GM19372 (cell line): ENCODE data around the gene TBXAS1.

ENCODE experiments used
- ATAC-seq: cut with Tn5 transposase; IDR thresholded peaks from one replicate; pipeline ENCODE4 v1.9.1; 2021; ENCODE audit warnings: mild to moderate bottlenecking, low read depth, moderate library complexity; ENCODE audit not compliant: unreplicated experiment

The TBXAS1 gene

DNA sequence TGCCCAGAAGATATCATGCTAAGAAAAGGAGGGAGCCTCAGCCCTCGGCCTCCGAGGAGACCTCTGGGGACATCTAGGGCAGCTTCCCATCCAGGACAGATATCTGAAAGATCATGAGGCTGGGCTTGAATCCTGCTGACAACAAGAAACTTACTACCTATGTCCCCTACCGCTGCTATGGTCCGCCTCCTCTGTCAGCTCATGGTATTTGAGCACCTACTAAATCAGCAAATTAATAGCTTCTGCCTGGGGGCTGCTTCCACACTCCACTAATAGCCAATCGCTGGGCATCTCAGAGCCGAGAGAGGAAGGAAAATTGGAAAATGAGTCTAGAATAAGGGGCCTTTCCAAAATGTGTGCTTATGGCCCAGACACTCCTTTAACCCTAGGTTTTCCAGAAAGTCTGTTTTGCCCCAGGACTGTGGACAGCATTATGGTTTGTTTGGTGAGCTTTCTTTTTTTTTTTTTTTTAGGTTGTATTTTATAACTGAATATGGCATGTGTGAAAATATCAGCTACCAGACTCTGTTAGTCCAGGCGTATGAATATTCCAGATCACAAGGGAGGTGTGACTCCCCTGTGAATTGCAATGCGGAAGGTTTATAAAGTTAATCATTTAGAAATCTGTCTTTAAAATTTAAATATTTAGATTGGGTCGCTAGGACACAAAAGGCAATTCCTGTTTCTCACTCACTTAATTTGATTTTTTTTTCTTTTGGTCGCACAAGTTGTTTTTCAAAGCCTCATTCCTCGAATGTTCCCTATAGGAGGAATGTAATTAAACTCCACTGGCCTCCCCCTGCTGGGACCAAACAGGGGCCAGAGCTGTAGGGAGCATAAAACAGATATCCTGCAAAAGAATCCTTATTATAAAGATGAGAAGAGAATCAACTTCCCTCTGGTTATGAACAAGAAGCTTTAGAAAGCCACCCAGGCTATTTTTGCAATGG is 144.3 kb downstream of the TBXAS1 start:
- no peak for ATAC-seq

- ATAC-seq: no peak
These were observed 145.2 kb downstream of the TBXAS1 start for GRCh38 chr7:139974179-139974811.

GRCh38 chr7:139976055-139976837 is 147.2 kb downstream of the TBXAS1 start:
- ATAC-seq: no peak

DNA sequence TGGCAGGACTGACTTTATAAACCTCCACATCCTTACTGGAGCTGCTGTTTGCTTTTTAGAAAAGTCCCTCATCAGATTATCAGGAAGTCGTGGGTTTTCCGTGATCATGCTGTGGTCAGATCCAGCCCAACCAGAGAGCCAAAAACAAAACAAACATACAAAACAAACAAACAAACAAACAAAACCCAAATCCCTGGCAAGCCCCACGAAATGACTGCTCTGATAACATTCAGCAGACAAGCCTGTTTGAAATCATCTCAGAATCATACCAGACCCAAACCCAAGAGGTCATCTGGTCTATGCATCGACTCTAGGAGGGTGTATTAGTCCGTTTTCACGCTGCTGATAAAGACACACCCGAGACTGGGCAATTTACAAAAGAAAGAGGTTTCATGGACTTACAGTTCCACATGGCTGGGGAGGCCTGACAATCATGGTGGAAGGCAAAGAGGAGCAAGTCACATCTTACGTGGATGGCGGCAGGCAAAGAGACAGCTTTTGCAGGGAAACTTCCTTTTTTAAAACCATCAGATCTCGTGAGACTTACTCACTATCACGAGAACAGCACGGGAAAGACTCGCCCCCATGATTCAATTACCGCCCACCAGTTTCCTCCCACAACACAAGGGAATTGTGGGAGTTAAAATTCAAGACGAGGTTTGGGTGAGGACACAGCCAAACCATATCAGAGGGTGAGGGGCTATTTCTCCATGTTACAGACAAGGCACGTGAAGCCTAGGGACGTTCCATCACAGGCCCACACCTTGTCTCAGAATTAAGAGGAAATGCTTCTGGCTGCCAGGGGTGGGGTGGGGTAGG is 148.0 kb downstream of the TBXAS1 start:
- no peak for ATAC-seq

- ATAC-seq: no peak
These were observed 152.4 kb downstream of the TBXAS1 start for GRCh38 chr7:139981511-139981895.

DNA sequence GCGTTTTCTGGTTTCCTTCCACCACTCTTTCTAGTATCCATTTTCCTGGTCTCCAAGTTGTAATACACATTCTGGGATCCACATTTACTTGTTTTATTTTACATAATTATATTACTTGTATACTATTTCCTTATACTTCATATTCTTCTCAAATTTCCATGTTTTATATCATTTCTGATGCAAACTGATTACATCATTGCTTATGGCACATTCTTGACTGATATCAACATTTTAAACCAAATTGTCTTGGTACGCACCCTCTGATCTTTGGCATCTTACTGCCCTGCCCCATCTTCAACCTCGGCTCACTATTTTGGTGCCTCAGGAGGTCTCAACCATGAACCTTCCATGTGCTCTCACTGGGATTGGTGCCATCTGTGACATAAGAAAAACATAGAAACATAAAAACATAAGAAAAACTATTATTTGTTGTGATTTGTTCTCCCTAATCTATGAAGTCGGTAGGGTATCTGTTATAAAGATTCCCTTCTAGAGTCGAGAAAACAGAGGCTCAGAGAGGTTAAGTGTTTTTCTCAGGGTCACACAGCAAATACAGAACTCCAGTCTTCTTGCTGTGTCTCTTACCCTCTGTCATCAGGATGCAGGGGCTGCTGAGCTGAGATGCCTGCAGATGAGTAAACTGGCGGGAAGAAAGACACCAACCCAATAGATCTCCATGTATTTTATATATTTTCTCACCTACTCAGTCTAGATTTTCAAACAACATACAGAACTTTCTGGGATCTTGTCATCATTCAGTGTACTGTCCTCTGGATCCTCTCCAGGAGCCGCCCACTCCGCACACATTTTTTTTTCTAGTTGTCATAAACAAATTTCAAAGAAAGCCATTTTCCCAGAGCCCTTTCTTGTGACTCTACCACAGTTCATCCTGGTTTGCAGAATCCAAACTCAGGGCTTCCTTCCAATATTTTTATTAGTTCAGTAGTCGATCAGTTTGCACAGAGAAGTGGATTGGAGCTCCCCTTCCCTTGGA is 154.2 kb downstream of the TBXAS1 start:
- ATAC-seq: no peak

DNA sequence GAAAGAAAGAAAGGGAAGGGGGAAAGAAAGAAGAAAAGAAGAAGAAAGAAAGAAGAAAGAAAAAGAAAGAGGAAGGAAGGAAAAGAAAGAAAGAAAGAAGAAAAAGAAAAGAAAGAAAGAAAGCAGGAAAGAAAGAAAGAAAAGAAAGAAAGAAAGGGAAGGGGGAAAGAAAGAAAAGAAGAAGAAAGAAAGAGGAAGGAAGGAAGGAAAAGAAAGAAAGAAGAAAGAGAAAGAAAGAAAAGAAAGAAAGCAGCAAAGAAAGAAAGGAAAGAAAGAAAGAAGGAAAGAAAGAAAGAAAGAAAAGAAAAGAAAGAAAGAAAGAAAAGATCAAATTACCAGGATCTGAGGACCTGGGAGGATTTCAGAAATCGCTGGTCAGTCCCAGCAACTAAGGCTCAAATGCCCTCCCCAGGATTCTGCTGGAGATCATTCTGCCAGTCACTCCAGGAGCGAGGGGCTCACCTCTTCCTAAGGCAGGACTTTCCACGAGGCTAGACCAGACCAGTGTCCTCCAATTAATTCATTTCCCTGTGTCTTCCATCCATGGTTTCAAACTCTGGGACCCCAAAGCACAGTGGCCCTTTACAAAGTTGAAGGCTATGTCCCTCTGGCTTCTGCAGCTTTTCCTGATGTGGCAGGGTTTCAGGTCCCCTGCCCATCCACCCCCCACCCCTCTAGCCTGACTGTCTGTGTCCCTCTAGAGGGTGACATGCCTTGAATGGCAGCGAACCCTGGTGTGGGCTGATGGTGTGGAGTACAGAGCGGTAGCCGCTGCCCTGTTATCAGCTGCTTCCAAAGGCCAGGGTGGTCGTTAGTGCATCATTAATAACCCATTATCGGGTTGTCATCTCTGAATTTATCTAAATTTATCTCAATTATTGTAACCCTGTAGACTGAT is 155.8 kb downstream of the TBXAS1 start:
- no peak for ATAC-seq

DNA sequence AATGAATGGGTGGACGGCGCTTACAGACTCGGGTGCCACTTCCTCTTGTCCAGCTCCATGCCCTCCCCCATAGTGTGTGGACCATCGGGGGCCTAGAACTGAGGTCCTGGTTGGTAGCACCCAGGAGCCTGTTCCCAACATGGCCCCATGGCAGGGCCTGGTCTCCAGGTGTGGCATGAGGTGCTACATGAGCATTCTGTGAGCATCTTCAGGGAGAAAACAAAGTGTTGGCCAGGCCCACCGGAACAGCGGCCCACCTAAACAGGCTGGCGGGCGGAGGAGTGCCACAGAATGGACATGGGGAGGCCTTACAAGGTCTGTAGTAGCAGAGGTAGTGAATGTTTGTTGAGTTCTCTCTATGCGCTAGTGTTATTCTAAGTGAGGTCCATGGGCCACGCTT is 156.7 kb downstream of the TBXAS1 start:
- ATAC-seq: no peak

DNA sequence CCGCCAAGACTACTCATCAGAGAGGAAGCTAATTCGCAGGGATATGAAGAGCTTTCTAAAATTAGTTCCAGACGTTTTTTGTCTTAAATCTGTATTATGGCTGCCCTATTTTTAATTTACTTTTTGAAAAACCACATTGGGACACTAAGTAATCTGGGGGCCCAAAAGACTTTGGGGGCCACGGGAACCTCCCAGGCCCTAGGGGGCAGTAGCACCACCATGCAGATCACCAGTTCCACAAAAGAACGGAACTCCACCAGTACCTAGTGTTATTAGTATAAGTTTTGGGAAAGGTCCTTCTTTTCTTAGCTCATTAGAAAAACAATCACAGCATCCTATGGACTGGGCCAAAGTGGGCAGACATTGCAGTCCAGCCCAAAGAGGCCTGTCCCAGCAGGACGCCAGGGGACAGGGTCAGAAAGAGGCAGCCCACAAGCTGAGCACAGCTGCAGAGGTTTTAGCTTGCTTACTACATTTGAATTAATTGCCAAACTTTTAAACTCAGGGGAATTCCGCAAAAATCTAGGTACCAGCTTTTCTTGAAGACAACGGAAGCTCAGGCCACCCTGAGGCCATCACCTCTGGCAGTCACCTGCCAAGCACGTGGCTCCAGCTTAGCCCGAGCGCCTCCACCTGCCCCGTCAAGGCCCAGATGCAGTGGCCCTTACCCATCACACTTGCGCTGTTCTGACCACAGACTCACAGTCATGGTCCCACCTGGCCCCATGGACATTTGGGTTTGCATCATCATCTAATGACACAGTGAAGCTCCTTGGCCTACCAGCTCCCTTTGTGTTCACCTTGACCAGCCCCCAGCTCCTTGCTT is 158.8 kb downstream of the TBXAS1 start:
- no peak for ATAC-seq

- no peak for ATAC-seq
These were observed 160.5 kb downstream of the TBXAS1 start for GRCh38 chr7:139989366-139990141.

GRCh38 chr7:139990142-139990535 is 161.1 kb downstream of the TBXAS1 start:
- ATAC-seq: no peak

GRCh38 chr7:139990571-139991268 is 161.7 kb downstream of the TBXAS1 start:
- no peak for ATAC-seq

GRCh38 chr7:139991269-139991666 is 162.2 kb downstream of the TBXAS1 start:
- no peak for ATAC-seq

DNA sequence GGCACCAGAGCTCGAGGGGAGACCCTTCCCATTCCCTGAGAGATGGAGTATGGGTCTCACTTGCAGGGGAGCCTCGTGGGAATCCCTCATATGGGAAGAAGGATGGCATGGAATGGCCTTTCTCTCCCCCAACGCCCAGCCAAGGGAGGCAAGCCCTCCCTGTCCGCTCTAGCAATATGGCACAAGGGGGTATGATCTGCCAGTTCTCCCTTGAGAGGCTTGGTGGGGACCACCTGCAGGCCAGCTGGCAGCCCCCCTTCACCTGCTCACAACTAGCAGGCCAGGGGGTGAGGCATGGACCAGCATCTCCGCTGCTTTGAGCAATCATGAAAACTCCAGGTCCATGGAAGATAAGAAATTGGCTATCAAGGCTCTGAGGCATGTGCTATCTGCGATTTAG is 162.8 kb downstream of the TBXAS1 start:
- ATAC-seq: no peak

DNA sequence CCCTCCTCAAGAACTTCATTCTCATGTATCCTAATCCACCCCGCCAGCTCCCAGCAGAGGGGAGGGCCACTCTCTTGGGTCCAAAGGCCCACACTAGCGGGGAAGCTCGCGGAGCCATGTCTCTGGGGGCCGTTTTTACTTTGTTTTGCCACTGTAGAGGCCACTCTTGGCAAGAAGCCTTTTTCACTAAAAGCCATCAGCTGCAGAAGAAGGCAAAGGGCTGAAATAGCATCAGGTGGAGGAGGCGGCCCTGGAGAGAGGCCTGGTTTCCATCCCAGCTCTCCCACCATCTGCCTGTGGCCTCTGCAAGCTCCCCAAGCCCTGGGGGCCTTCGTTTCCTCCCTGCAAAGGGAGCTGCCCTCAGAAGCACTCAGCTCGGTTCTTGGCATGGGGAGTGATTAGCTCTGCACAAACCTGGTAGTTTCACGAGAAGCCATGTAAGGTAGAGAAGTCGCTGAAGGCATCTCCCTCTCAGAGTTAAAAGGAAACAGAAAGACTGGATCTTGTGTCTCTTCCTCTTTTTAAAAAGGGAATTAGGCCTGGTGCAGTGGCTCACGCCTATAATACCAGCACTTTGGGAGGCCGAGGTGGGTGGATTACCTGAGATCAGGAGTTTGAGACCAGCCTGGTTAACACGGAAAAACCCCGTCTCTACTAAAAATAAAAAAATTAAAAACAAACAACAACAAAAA is 163.4 kb downstream of the TBXAS1 start:
- no peak for ATAC-seq
